ENCODE data around the gene ATF4.

- TF ChIP-seq CTCF (IDR thresholded peaks at IDR 0.05; ENCODE audit: insufficient read depth, low read length) (no peak), POLR2AphosphoS5 (IDR thresholded peaks at IDR 0.05; ENCODE audit: low read depth) (no peak), GABPA (IDR thresholded peaks at IDR 0.05; ENCODE audit: low read depth) (no peak), REST (IDR thresholded peaks at IDR 0.05; ENCODE audit: insufficient replicate concordance, low read depth) (no peak), SPI1 (IDR thresholded peaks at IDR 0.05; ENCODE audit: borderline replicate concordance, low read depth) (no peak)
Observed at GRCh38 chr22:39508393-39508792, 12.0 kb upstream of the ATF4 start.
